Epithelial cell of esophagus (primary cell): ENCODE measurements around the gene SYNGR3.
A peak's percentile ranks its signal among the peaks of the same experiment; 100 is the strongest.

Source experiments
- DNase-seq: peaks from one replicate; pipeline ENCODE4 v3.0.0; 2010; ENCODE audit warnings: low read depth
- H3K4me3 ChIP-seq: 2 replicates; pipeline ENCODE4 v1.5.1; 2011; ENCODE audit warnings: mild to moderate bottlenecking, low read length, control low read depth
- CTCF ChIP-seq: IDR thresholded peaks from 2 replicates; pipeline ENCODE4 v1.5.1; 2011; ENCODE audit warnings: low read depth, mild to moderate bottlenecking, low read length, control low read depth, inconsistent platforms; ENCODE audit not compliant: insufficient read depth; ENCODE audit errors: missing control alignments

Gene SYNGR3

GRCh38 chr16:2003231-2003826, 13.6 kb downstream of the SYNGR3 start:
- no peak for DNase-seq
- H3K4me3 ChIP-seq, result no peak overlapping the region
- TF ChIP-seq CTCF, result no peak

- peak; percentile 86 for DNase-seq
- peak; percentile 88 for TF ChIP-seq CTCF
- H3K4me3 ChIP-seq, result no peak overlapping the region
Measured at GRCh38 chr16:2003827-2004641, 14.3 kb downstream of the SYNGR3 start.

GRCh38 chr16:2004795-2005517, 15.2 kb downstream of the SYNGR3 start:
- DNase-seq, result no peak
- TF ChIP-seq CTCF, result no peak
- no peak overlapping the region for H3K4me3 ChIP-seq

- DNase-seq, result no peak
- H3K4me3 ChIP-seq, result no peak overlapping the region
- TF ChIP-seq CTCF, result no peak
Measured at GRCh38 chr16:2005646-2006045, 15.9 kb downstream of the SYNGR3 start.

- TF ChIP-seq CTCF, result no peak
- DNase-seq, result no peak
- no peak overlapping the region for H3K4me3 ChIP-seq
Measured at GRCh38 chr16:2006317-2006716, 16.5 kb downstream of the SYNGR3 start.

GRCh38 chr16:2007081-2007836, 17.5 kb downstream of the SYNGR3 start:
- no peak for TF ChIP-seq CTCF
- H3K4me3 ChIP-seq, result peak overlapping the region; percentile 85
- DNase-seq, result no peak
